GM18502 (cell line): ENCODE data around the gene BNIP2.
"Not testable (repeated sequence)": the region's sequence is repeated elsewhere in the genome, so short reads cannot be mapped to it uniquely, and the experiment has no call there.

ENCODE experiments used
- ATAC-seq: cut with Tn5 transposase; IDR thresholded peaks from one replicate; pipeline ENCODE4 v1.9.1; 2021; ENCODE audit warnings: mild to moderate bottlenecking; ENCODE audit not compliant: unreplicated experiment, poor library complexity

BNIP2 gene

DNA sequence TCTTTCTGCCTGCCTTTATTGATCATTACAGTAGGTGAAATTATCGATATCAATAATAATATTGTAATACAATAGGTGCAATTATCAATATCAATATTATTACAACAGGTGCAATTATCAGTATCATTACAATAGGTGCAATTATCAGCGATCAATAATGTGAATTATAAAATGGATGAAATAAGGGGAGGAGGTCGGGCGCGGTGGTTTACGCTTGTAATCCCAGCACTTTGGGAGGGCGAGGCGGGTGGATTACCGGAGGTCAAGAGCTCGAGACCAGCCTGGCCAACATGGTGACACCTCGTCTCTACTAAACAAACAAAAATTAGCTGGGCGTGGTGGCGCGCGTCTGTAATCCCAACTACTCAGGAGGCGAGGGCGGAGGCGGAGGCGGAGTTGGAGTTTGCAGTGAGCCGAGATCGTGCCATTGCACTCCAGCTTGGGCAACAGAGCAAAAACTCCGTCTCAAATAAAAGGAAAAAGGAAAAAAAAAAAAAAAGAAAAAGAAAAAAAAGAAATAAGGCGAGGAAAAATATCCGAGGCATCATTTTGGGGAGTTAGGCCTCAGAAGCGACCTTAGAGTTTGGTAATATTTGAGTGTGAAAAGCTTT is 611 bp upstream of the BNIP2 start:
- no peak for ATAC-seq

DNA sequence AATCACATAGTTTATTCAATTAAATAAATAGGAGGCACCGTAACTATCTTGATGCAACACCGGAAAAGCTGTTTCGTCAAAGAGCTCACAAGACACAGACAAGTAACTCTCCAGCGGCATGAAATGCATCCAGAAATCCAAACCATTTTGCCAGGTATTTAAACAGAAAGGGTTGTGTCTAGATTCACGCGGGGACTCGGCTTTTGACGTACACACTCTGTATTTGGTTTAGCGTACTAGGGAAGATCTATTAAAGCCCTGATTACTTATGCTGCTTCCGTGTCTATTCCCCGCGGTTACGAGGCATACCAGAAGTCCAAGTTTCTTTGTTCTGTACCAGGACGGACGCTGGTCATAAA is 718 bp downstream of the BNIP2 start:
- peak; percentile 13 for ATAC-seq

DNA sequence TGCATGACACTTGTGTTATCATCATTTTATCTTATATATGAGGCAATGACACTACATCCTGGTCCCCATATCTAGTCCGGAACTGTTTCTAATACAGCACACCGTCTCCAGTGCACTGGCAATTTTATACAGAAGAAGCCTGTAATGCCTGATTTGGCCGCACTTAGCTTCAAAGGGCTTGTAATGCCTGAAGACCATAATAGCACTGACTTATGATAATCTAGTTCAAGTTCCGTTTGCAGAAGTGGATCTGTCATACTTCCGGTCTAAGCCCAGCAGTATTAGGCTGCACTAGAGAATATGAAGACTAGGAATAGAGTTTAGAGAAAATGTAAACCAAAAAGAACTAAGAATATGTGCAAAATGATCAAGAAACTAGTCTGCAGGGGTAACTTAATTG is 1.3 kb downstream of the BNIP2 start:
- no peak for ATAC-seq

DNA sequence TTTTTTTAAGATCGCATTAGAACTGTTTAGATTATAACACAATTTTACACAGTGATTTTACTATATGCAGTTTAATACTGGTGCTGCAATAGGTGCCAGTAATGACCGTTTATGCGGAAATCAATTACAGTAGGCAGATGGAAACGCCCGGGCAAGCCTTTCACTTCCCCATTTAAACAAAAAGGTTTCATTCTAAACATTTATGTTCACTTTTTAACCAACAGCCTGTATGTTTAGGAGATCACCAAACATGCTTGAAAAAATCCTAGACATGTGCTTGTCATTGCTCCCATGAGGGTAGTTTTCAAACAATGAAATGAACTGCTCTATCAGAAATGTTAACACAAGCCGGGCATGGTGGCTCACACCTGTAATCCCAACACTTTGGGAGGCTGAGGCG is 2.7 kb downstream of the BNIP2 start:
- no peak for ATAC-seq

DNA sequence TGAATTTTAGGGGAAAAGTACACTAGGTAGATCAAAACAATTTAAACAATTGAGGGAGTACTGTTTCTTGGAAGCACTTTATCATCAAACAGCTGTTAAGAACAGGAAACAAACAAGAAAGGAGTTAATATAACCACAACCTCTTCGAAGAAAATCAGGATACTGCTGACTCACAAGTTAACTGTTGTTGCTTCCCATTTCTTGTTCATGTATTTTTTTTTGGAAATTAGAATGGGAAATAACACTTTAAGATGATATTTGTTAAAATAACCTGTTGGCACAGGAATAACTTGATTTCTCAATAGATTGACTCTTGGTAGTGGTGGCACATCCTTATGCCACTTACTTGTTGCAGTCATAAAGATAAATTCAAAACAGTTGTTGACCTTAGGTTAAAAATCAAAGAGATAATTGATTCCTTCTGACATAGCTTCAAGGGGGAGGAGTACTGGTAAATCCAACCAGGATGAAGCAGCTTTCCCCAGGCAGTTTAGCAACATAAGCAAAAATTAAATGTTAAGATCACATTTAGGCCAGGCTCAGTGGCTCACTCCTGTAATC is 3.3 kb downstream of the BNIP2 start:
- no peak for ATAC-seq

DNA sequence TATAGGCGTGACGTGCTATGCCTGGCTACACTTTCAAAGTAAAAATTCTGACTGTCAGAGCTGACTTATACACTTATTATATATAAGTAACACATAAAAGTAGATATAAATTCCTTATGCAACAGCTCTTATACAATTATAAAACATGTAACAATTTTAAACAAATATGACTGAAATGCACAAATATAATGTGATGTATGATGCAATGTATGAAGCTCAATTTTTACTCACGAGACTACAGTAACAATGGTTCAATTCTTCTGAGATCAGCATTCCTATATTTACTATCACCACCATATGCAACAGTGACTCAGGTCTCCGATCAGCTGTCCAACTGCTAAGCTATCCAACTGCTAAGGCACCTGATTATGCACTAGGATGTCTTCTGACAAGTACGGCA is 8.2 kb downstream of the BNIP2 start:
- ATAC-seq, result no peak

DNA sequence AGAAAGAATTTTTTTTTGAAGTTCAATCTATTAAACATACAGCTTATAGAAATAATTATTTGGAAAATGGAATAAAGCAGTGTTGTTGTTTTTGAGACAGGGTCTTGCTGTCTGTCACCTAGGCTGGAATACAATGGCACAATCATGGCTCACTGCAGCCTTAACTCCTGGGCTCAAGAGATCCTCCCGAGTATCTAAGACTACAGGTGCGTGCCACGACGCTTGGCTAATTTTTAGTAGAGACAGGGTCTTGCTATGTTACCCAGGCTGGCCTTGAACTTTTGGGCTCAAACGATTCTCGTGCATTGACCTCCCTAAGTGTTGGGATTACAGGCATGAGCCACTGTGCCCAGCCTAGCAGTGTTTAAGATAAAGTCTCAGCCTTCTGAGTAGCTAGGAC is 8.8 kb downstream of the BNIP2 start:
- ATAC-seq, result no peak

DNA sequence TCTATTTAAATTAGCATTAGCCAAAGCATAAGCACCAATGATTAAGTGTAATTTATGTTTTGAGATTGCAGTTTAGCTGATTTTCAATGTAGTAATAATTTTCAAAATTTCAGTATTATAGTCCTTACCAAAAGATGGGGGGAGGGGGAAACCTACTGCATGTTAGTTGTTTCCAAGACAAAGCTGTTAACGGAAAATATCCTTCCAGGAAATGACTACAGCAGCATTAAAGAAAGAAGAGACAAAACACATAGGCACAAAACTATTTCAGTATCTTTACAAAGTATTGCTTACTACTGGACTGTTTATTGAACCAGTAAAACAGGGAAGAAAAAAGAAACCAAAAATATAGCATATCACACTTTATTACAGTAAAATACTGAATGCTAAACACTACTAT is 10.5 kb downstream of the BNIP2 start:
- ATAC-seq, result no peak

DNA sequence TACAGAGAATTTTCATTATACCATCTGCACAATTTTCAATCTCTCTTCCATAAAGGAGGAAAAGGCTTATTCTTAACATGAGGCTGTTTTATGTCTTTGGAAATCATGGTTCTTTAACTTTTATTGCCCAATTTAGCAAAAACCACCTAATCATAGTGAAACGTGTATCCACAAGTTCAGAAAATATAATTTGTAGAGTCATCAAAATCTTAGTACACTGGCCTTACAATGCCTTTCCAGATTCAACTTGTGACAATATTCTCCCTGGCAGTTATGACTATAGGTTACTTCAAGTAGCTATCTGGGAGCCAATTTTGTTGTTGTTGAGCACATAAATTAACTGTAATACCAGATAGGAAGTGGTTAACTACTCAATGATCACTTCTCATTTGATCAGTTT is 10.9 kb downstream of the BNIP2 start:
- no peak for ATAC-seq

DNA sequence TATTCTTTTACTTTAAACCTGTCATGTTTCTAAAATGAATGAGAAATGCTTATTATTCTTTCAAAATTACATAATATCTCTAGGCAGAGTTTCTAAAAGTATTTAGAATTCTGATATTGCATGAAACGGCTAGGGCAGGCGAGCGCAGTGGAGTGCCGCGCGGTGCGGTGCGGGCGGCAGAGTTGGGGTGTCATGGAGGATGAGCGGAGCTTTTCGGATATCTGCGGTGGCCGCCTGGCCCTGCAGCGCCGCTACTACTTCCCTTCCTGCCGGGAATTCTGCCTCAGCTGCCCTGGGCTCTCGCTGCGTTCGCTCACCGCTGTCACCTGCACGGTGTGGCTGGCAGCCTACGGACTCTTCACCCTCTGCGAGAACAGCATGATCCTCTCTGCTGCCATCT is 12.6 kb downstream of the BNIP2 start:
- ATAC-seq, result no peak

DNA sequence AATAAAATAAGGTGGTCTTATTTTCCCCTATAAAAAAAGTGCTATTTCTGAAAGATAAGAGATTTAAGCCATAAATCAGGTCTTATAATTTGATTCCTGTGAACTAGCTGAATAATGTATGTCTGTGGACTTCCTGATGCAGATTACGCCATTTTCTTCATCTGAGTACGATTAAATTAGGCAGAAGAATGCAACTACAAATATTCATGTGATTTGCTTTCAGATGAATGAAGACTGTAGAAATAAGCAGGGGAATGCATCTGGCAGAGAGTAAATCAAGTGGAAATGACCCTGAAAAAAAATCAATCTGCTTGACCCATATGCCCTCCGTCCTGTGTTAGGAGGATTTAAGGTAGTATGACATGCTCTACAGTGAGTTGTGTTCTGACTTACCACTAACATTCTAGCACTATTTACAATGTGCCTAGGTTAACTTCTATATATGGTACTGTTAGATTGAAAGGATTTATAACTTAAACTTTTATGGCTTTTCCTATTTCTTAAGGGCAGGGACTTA is 14.7 kb downstream of the BNIP2 start:
- ATAC-seq, result no peak

DNA sequence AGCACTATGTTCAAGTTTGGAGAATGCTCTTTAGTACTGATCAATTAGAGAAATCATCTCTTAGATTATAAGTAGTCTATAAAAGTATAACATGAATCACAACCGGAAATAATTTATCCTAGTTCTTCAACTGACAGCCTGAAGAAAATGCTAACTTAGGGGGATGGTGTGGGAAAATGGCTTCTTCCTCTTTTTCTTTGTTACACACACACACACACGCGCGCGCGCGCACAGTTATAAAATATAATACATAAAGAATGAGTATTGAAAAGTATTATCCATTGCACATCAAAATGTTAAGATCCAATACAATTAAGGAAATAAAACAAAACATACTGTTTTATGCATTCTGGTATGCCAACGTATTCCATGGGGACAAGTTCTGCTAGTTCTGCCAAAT is 20.6 kb downstream of the BNIP2 start:
- ATAC-seq, result no peak

DNA sequence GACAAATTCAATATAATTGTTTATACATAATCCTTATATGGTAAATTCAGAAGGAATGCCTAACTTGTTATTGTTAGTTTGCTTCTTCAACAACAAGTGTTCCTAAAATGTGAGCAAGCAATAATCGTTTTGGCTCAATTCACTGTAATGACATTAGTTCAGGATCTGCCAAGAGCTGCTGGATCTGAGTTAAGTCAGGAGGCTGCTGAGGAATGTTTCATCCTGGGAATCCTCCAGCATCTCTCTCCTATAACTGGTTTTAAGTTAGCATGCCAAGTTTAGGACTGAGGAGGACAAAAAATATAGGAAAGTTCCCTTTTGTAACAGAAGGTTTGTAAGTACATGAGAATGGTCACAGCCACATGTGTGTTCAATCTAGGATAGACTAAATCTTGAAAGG is 26.9 kb downstream of the BNIP2 start:
- ATAC-seq, result no peak

DNA sequence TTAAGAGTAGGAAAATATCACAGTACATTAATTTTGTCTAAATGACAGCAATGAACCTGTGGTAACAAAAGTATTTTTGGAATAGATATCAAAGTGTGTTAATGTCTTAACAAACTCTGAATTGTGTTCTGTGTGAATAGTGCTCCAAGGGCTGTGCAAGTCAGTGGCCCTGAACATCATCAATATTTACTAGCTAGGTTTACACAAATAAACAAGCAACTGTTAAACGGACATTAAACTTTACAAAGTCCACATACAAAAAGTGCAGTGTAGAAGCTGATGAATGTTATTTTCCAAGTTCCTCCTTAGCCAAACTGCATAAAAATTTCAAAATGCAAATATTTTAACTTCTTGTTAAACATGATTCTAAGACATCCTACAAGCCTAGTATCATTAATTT is 29.8 kb downstream of the BNIP2 start:
- ATAC-seq, result no peak

DNA sequence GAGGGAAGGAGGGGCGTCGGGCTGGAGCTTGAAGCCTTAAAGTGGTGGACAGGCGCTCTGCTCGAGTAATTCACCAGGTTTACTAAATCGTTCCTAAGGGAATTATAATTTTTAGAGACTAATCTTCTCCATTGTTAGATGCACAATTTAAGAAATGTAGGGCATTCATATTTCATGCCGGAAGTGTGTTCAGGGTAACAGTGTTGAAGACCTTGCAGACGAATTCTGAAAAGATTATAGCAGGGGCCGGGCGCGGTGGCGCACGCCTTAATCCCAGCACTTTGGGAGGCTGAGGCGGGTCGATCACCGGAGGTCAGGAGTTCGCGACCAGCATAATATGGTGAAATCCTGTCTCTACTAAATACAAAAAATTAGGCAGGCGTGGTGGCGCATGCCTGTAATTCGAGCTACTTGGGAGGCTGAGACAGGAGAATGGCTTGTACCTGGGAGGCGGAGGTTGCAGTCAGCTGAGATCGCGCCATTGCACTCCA is 31.4 kb downstream of the BNIP2 start:
- no peak for ATAC-seq

DNA sequence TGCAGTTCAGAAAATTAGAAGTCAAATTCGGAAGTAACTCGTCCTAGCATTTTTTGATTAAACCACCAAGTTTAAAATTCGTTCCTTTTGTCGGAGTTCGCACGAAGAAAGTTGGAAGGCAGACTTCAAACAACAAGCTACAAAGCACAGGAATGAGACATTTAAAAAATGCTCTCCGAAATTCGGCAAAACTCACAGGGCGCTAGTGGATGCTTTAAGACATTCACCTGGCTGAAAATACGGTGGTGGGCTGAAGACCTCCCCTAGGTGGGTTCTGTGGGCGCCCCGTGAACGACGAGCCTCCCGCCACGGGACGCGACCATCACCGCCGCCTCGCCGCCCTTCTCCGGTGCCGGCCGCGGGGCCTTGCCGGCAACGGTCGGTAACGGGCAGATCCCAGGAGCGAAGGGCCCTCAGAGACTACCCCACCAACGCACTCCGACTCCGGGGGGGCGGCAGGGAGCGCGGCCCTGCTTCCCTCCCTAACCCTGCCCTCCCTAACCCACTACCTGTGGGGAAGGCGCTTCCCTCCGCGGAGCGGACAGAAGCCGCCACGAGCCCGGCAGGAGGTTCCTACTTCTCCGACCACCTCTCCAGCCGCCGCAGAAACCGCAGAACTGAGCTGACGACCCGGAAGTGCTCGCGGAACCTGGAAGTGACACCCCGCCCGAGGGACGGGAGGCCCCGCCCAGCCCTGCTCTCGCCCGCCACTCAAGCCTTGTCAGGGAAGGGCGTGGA is 32.1 kb downstream of the BNIP2 start, which contains the start of gene GTF2A2:
Gene GTF2A2, minus strand, starts transcription at position 619 of the 738 bp plus-strand sequence. CDS start 5,238 bp downstream, outside the sequence.
- ATAC-seq, result peak; percentile 97

DNA sequence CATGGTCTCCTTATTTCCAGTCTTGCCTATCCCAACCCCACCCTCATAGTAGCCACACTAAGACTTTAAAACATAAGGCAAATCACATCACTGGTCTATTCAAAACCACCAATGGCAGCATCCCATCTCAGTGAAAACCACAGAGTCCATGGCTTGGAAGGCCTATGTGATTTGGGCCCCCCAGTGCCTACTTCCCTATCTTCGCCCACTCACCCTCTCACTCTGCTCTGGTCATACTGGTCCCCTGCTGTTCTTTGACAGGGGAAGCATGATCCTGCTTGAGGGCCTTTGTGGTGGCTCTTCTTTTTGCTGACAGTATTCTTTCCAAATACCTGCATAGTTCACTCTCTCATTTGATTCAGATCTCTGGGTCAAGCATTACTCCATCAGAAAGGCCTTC is 35.1 kb downstream of the BNIP2 start:
- no peak for ATAC-seq

DNA sequence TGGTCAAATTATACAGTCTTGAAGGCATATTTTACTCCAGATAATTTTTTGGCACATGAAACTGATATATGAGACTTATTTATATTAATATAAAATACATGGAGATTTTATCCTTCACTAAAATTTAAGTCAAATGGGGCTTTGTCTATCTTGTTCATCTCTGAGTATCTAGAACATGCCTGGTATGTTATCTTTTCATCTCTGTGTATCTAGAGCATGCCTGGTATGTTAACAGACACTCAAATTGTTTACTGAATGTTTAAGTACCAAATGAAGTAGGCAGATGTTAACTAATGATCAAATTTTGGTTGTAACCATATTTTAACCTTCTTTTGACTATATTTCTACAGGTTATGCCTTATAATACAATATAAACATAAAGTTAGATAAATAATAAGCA is 39.5 kb downstream of the BNIP2 start:
- ATAC-seq, result no peak

DNA sequence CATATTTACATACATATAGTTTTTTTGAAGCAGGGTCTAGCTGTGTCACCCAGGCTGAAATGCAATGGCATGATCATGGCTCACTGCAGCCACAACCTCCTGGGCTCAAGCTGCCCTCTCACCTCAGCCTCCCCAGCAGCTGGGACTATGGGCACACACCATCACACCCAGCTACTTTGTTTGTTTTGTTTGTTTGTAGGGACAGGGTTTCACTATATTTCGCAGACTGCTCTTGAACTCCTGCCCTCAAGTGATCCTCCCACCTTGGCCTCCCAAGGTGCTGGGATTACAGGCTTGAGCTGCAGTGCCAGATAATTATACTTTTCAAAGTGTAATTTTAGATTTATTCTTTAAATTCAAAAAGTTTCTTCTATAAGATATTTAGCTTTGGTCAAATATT is 42.0 kb downstream of the BNIP2 start:
- ATAC-seq, result no peak

DNA sequence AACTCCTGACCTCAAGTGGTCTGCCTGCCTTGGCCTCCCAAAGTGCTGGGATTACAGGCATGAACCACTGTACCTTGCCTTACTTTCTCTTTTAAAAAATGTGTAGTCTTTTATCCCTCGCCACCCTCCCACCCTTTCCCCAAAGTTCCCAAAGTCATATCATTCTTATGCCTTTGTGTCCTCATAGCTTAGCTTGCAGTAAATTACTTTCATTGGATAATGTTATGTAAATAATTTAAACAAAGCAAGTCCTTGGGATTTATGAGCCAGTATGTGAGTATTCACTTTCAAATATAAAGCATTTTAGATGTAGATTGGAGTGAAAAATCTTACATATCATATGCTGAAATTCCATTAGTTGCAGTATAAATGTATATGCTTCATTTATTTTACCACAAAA is 42.8 kb downstream of the BNIP2 start:
- no peak for ATAC-seq

DNA sequence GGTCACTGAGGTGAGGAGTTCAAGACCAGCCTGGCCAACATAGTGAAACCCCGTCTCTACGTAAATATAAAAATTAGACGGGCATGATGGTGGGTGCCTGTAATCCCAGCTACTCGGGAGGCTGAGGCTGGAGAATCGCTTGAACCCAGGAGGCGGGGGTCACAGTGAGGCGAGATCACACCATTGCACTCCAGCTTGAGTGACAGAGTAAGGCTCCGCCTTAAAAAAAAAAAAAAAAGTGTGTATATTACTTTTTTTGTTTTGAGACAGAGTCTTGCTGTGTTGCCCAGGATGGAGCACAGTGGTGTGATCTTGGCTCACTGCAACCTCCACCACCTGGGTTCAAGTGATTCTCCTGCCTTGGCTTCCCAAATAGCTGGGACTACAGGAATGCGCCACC is 43.3 kb downstream of the BNIP2 start:
- ATAC-seq, result not testable (repeated sequence)

DNA sequence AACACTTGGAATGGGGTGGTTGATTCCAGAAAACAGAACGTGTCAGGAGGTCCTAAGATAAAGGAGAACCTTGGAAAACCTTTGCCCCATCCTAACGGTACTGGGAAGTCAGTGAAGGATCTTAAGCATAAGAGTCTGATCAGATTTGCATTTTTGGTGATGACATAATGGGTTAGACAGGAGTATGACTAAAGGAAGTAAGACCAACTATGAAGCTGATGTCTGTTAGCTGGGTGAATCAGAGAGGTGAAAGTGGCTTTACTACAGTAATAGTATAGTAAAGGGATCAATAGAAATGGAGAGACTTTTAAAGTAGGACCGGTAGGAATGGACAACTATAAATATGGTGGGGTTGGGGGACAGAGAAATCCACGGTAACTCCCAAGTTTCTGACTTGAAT is 44.4 kb downstream of the BNIP2 start:
- ATAC-seq, result no peak
